ENCODE data around the gene PEF1. TPM values are rescaled to one million over a fixed set of nuclear protein-coding genes. Genes with fewer than 3 reads are reported as not detected.

The PEF1 gene
- total and polyA plus RNA-seq, 2 of the 8 experiments (the other 6 are each of a cell fraction or from before 2014, with no cell fraction given) = 35.2 to 69.2 TPM

- H4K5ac ChIP-seq (ENCODE audit: insufficient read length, low read depth, low read length) = no peak overlapping the region
- H2AFZ ChIP-seq (ENCODE audit: low read length) = no peak overlapping the region
- H3K79me2 ChIP-seq (ENCODE audit: control insufficient read depth in 1 of 2, insufficient read depth in 2 of 2, low read length in 2 of 2) = no peaks in the 10 kb centered on the region
- DNase-seq (ENCODE audit: low read depth in 1 of 2, low spot score in 2 of 2) = no peak
- no peaks in the 10 kb centered on the region; the same call in 1 of the 2 replicates for H3K79me1 ChIP-seq (ENCODE audit: low read depth, low read length)
- H2BK120ac ChIP-seq (replicated peaks; ENCODE audit: low read depth, low read length) = no peak overlapping the region
- no peak overlapping the region for H3K23ac ChIP-seq (ENCODE audit: insufficient read length)
- H3K18ac ChIP-seq (ENCODE audit: extremely low read depth, low read length) = no peak overlapping the region
- H2BK20ac ChIP-seq (ENCODE audit: low read length) = no peak overlapping the region
- no peak overlapping the region for H3K27ac ChIP-seq (ENCODE audit: low read depth, low read length)
- H3K4me3 ChIP-seq (ENCODE audit: extremely low read depth in 1 of 4, insufficient read depth in 2 of 4, low read depth in 3 of 4, low read length in 4 of 4) = no peak overlapping the region
- no peak overlapping the region for H3K14ac ChIP-seq (ENCODE audit: insufficient read length)
- no peak overlapping the region for H3K4ac ChIP-seq (replicated peaks; ENCODE audit: insufficient read length, low read depth, low read length)
- ChIA-PET POLR2A (ENCODE audit: partially characterized antibody) (interaction anchor here (0.7 to 3.0 kb wide), 5 partner anchors 7 to 69 kb away, joined by 3 to 10 read pairs (median 3); no protein-coding TSS in a partner anchor), CTCF (ENCODE audit: partially characterized antibody) (interaction anchor here (0.5 to 6.7 kb wide), 16 partner anchors 8 to 371 kb away, joined by 3 to 52 read pairs (median 4); no protein-coding TSS in a partner anchor)
- H2BK5ac ChIP-seq (ENCODE audit: low read depth, low read length) = no peak overlapping the region
- WGBS, 2 experiments (ENCODE audit: extremely low coverage in 1 of 2, insufficient coverage in 1 of 2, insufficient read length in 1 of 2, insufficient replicate concordance in 2 of 2, low coverage in 1 of 2, low lambda C conversion rate in 2 of 2, missing lambda C conversion rate in 1 of 2) = 85% methylated on average over 9 of the region's 9 CpGs; no CpG with 5 or more reads in 1 of the 2 experiments
- H2BK15ac ChIP-seq (ENCODE audit: low read length) = no peak overlapping the region
- H2AK5ac ChIP-seq (ENCODE audit: low read depth, low read length) = no peak overlapping the region
- peaks cover 0 to 1% (median under 1%) of the 10 kb centered on the region in 4 experiments; a peak in 5 of 7 replicates for H3K4me1 ChIP-seq (replicated peaks in 1 of 4; ENCODE audit: control insufficient read depth in 3 of 4, insufficient read depth in 4 of 4, low read length in 3 of 4)
- no peak overlapping the region for H3K4me2 ChIP-seq (ENCODE audit: insufficient read depth in 1 of 2, low read depth in 2 of 2, low read length in 2 of 2)
- no peaks in the 10 kb centered on the region for H3K27me3 ChIP-seq (replicated peaks in 1 of 4; ENCODE audit: control insufficient read depth in 3 of 4, extremely low read depth in 1 of 4, insufficient read depth in 3 of 4, low read length in 3 of 4)
- FAIRE-seq = no peak
- H3K23me2 ChIP-seq (ENCODE audit: low read depth, low read length) = peaks cover under 1% of the 10 kb centered on the region; the same call in 1 of the 2 replicates
- no peak overlapping the region for H3K9ac ChIP-seq (replicated peaks in 1 of 4; ENCODE audit: extremely low read depth in 1 of 4, low read depth in 3 of 4, low read length in 3 of 4)
- peaks cover 2% of the 10 kb centered on the region in 2 experiments for H4K20me1 ChIP-seq (replicated peaks in 1 of 2; ENCODE audit: control insufficient read depth in 1 of 2, insufficient read depth in 2 of 2, low read length in 2 of 2)
- H3K9me3 ChIP-seq (ENCODE audit: insufficient read depth in 2 of 2, low read depth in 1 of 2, low read length in 1 of 2) = no peaks in the 10 kb centered on the region
- no peak overlapping the region for H4K8ac ChIP-seq (ENCODE audit: extremely low read depth, insufficient read depth, low read length)
- H4K91ac ChIP-seq (replicated peaks; ENCODE audit: insufficient read length, low read length) = no peak overlapping the region
- H3K56ac ChIP-seq (replicated peaks; ENCODE audit: insufficient read length, low read depth, low read length) = no peak overlapping the region
- no peaks in the 10 kb centered on the region; a peak in 1 of 8 replicates for H3K36me3 ChIP-seq (ENCODE audit: control insufficient read depth in 2 of 4, insufficient read depth in 4 of 4, low read length in 3 of 4)
- no peak overlapping the region for H2BK12ac ChIP-seq (ENCODE audit: low read depth, low read length)
- TF ChIP-seq BRCA1 (IDR thresholded peaks at IDR 0.05; ENCODE audit: low read depth, low read length) = no peak
- no peak for TF ChIP-seq TAF1 (IDR thresholded peaks at IDR 0.05; ENCODE audit: low read depth, low read length)
- no peak for TF ChIP-seq POU5F1 (IDR thresholded peaks at IDR 0.05; ENCODE audit: low read depth, low read length)
- TF ChIP-seq SP4 (IDR thresholded peaks at IDR 0.05; ENCODE audit: low read length) = no peak
- TF ChIP-seq RNF2 (IDR thresholded peaks at IDR 0.05; ENCODE audit: borderline replicate concordance, low read depth, low read length, missing control alignments, poor library complexity, severe bottlenecking) = no peak
- TF ChIP-seq TBP (IDR thresholded peaks at IDR 0.05; ENCODE audit: low read depth, low read length) = no peak
- no peak for TF ChIP-seq TEAD4 (IDR thresholded peaks at IDR 0.05; ENCODE audit: low read depth, low read length)
- TF ChIP-seq GABPA (IDR thresholded peaks at IDR 0.05; ENCODE audit: borderline replicate concordance, insufficient read depth, low read length) = no peak
- TF ChIP-seq MAFK (IDR thresholded peaks at IDR 0.05; ENCODE audit: low read depth, low read length) = no peak
- TF ChIP-seq KDM4A (IDR thresholded peaks at IDR 0.05; ENCODE audit: low read depth, low read length, severe bottlenecking) = no peak
- no peak for TF ChIP-seq CBX8 (IDR thresholded peaks at IDR 0.05; ENCODE audit: borderline replicate concordance, low read depth, low read length)
- TF ChIP-seq EZH2 (IDR thresholded peaks at IDR 0.05; ENCODE audit: low read depth, low read length, severe bottlenecking) = no peak
Observed at GRCh38 chr1:31650161-31651088, 5.7 kb upstream of the PEF1 start.
